OCI-LY3 (cell line): ENCODE results near the gene PSG11.
"Not testable (repeated sequence)": the region's sequence is repeated elsewhere in the genome, so short reads cannot be mapped to it uniquely, and the experiment has no call there.

Source experiments
- EZH2phosphoT487 ChIP-seq: fragments of 200-600 bp; shearing (Covaris generic); IDR thresholded peaks from 2 replicates; pipeline ENCODE4 v1.6.1; 2018; ENCODE audit warnings: antibody characterized with exemption, mixed run types, low read depth
- TF ChIP-seq, protein P1 (sequence below): fragments of 200-600, 300-600 bp; sonication (generic); IDR thresholded peaks from 2 replicates; pipeline ENCODE4 v1.5.1; 2014; ENCODE audit warnings: antibody characterized with exemption, low read length, low read depth

DNA sequence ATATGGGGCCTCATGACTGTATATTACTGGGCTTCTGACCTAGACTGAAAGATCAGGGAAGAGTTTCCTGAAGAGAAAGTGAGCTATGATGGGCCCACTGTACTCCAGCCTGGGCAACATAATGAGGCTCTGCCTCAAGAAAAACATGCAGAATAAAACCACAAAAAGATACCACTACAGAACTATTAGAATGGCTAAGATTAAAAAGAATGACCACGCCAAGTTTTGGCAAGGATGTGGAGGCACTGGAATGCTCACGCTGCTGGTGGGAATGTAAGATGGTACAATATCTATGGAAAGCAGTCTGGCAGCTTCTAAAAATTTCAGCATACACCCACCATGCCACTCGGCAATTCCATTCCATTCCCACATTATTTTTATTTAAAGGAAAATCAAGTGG is 30.1 kb downstream of the PSG11 start:
- TF ChIP-seq, protein P1, sequence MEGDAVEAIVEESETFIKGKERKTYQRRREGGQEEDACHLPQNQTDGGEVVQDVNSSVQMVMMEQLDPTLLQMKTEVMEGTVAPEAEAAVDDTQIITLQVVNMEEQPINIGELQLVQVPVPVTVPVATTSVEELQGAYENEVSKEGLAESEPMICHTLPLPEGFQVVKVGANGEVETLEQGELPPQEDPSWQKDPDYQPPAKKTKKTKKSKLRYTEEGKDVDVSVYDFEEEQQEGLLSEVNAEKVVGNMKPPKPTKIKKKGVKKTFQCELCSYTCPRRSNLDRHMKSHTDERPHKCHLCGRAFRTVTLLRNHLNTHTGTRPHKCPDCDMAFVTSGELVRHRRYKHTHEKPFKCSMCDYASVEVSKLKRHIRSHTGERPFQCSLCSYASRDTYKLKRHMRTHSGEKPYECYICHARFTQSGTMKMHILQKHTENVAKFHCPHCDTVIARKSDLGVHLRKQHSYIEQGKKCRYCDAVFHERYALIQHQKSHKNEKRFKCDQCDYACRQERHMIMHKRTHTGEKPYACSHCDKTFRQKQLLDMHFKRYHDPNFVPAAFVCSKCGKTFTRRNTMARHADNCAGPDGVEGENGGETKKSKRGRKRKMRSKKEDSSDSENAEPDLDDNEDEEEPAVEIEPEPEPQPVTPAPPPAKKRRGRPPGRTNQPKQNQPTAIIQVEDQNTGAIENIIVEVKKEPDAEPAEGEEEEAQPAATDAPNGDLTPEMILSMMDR, result not testable (repeated sequence)
- TF ChIP-seq EZH2phosphoT487, result not testable (repeated sequence)
